GM04504 (cell line): ENCODE data around the gene TPCN1.

Experiments
- DNase-seq: peaks from one replicate; pipeline ENCODE4 v3.0.0-alpha.2; 2012; ENCODE audit warnings: low read depth

Gene TPCN1

DNA sequence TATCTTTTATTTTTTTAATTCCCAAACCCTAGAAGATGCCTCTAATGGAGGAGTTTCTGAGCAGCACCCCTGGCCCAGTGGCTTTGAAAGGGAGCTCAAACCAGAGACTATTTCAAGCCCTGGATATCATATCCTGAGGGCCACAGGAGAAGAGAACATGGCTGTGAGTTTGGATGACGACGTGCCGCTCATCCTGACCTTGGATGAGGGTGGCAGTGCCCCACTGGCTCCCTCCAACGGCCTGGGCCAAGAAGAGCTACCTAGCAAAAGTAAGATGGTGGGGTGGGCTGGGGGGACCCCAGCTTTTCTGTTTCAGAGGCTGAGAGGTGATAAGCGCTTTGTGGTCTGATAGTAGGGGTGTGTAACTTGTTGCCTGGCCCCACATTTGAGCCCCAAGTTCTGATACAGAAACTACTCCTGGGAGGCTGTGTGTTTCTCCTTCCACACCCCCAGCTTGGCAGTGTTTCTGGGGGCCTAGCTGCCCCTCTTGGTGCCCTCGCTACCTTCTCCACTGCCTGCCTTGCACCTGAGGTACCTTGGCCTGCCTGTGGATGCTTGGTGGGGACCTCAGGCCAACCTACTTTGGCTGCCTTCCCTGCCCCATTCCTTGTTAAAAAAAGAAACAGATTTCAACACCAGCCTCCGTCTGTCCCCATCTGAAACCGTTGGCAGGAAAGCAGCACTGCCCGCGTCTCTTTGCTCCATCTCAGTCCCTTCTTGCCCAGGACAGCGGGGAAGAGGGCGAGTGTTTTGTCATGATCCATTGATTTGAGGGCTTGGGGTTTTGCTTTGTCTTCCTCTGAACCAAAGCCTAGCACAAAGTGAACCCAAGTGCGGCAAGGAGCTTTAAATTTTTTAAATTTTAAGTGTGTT, 5.7 kb downstream of the TPCN1 start:
- no peak for DNase-seq

DNA sequence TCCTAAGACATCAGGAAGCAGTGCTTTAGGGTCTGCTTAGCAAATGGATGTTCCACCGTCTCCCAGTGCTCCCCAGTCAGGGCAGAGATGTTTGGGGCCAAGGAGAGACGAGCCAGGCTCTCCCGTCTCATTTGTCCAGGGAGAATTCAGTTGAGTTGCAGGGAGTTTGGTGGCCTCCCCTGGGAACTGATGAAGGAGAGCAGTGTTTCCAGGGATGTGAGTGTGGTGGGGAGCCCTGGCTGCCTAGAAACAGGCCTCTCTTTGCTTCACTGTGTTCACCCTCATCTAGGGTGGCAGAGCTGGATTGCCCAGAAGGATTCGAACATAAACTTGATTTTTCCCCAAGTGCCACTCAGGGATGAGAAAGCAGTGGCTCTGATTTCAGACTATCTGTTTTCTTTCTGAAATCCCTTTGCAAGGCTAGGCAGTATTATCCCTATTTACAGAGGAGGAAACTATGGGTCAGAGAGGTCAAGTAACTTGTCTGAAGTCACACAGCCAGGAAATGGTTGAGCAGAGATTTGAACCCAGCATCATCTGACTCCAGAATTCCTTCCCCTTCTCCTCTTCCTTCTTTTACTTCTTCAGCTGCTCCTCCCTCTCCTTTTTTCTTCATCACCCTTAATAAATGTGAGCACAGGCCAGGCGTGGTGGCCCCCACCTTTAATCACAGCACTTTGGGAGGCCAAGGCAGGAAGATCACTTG, 6.6 kb downstream of the TPCN1 start:
- no peak for DNase-seq

DNA sequence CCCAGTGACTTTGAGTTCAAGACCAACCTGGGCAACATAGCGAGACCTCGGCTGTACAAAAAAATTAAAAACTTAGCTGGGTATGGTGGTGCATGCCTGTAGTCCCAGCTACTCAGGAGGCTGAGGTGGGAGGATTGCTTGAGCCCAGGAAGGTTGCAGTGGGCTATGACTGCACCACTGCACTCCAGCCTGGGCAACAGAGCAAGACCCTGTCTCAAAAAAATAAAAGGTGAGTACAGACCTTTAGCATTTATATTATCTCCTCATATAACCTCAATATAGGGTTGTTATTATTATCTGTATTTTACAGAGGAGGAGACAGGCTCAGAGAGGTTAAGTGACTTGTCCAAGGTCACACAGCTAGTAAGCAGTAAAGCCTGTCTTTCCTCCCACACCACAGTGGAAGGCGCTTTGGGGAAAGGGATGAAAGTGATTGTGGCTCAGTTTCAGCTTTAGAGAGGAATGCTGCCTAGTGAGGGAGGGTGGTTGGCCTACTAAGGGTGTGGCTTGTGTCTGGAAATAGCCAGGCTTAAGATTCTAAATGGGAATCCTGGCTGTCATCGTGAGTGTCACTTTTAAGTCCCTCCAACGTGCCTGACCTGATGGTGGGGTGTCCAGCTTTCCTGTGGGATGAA, 7.2 kb downstream of the TPCN1 start:
- DNase-seq: no peak

DNA sequence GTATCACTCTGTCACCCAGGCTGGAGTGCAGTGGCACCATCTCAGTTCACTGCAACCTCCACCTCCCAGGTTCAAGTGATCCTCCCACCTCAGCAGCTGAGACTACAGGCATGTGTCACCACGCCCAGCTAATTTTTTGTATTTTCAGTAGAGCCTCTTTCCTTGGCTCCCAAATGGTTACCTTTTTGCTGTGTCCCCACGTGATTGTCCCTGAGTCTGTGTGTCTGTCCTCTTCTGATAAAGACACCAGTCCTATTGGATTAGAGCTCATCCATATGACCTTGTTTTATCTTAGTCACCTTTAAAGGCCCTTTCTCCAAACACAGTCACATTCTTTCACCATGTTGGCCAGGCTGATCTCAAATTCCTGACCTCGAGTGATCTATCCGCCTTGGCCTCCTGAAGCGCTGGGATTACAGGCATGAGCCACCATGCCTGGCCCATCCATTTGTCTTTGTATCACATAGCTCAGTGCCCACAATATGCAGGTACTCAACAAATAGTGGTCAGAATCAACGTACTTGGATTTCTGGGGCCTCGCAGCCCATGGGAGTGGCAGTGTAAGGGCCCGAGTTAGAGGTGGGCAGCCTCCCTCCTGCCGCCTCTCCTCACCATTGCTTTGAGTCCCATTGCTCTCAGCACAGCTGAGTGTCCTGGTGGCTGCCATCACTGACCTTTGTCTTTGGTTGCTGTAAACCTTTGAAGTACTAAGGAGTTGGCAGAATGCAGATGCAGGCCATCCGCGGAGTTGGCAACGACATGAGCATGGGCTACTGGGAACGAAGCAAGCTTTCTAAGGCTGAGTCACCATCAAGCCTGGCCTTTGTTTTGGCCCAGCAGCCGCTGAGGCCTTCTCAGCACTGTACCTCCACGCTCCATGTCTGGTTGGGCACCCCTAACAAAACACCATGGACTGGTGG, 9.3 kb downstream of the TPCN1 start:
- DNase-seq: no peak

DNA sequence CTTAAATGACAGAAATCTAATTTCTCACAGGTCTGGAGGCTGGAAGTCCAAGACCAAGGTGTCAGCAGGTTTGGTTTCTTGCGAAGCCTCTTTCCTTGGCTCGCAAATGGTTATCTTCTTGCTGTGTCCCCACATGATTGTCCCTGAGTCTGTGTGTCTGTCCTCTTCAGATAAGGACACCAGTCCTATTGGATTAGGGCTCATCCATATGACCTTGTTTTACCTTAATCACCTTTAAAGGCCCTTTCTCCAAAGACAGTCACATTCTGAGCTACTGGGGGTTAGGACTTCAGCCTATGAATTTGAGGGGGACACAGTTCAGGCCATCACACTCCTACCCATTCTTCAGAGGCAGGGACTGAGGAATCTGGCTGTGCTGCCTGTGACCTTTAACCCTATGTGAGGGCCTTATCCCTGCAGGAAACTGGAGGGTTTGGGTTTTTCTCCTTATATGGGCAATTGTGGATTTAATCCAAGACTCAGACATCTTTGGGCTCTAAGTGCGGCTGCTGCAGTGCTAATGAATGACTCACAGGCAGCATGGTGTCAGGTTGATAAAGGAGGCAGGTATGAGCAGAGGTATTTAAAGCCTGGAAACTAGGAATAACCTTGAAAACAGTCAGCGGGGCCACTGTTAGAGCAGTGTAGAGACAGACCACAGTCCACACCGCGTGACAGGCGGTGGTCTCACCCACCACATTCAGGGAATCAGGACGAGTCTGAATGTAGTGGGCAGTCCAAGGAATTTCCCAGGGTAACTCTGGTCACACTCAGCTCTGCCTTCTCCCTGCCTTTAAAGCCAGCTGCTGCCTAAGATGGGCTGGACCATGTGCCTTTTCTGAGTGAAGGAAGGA, 10.2 kb downstream of the TPCN1 start:
- no peak for DNase-seq

DNA sequence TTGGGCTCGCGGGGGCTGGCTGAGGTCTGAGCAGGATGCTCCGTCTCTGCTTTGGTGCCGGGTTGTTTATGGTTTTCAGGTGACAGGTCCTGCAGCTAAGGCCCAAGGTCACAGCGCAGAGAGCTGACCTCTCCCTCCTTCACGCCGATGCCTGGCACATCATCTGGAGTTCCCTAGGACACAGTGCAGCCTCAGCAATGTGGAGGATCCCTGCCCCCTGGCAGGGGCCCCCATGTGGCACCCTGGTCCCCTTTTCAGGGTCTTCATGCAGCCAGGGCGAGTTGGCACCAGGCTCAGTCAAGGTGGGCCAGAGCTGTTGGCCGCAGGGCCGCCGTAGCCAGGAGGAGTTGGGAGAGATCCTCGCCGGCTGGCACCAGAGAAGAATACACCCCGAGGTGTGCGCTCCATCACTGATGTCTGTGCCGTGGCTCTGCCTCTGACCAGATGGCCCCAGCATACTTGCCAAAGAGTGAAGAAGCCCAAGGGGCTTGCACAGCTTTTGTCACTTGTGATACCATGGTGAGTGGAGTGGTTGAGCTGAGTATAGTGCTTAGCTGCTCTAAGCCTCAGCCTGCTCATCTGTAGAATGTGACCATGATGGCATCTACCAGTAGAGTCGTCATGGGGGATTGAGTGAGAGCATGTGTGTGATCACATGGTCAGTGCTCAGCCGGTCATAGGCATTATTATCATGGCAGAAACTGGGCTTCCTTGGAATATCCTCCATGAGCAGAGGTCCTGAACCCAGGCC, 11.0 kb downstream of the TPCN1 start:
- DNase-seq: no peak

DNA sequence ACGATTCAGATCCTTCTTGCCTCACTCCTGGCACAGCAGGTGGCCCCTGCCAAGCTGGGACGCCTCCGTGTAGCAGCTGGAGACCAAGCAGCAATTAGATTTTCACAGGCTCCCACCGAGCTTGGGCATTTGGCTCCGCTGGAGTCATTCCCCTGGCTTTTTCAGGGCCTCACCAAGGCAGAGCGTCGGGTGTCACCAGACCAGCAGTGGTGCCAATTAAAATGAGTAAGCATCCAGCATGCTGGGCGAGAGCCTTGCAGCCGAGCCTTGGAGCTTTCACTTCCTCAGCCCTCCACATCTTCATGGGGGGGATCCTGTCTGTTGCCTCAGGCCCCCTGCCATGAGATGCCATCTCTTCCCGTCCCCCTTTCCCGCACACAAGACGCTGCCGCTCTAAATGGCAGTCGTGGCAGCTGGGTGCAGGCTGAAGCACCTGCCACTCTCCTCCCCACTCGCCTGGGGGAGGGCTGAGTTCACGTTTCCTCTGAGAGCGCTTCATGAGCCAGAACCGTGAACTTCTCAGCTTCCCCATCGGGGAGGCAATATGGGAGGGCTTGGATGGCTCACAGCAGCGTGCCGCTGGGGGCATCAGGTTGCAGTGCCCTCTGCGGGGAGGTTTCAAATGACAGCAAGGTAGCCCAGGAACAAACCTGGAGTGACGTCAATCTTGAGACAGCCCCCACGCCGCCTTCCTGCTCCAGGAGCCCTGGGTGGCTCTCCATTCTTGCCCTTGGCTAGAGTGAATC, 11.7 kb downstream of the TPCN1 start:
- no peak for DNase-seq

DNA sequence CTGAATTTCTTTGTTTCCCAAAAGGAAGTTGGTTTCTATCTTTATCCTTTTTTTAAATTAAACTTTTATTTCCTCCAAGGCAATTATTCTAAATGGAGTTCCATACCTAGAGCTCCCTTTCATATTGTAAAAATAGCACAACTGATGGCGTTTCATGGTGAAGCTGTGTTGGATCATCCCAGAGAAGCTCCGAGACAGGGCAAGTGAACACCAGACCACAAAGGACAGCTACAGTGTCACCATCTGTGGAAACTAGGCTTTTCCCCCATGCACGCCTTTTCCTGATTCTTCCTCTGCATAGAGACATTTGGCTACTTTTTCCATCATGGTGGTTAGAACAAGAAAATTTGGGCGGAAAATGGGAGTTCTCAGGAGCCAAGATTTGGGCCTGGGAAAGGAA, 12.7 kb downstream of the TPCN1 start:
- no peak for DNase-seq

DNA sequence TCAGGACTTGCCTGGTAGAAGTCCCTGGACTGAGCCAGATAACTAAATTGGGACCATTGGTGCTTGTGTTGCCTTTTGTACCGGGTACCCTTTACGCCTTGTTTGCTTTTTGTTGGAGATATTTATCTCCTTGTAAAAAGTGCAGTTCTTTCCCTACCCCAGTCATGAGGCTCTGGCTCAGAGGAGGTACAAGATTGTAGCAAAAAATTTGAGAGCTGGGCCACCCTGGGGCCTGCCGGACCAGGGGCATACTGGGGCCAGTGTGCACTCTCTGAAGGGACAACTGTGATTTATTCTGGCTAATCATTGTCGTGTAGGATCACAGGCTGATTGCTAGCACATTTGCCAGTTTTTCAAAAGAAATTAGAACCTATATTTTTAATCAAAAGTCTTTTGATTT, 13.2 kb downstream of the TPCN1 start:
- DNase-seq: no peak

DNA sequence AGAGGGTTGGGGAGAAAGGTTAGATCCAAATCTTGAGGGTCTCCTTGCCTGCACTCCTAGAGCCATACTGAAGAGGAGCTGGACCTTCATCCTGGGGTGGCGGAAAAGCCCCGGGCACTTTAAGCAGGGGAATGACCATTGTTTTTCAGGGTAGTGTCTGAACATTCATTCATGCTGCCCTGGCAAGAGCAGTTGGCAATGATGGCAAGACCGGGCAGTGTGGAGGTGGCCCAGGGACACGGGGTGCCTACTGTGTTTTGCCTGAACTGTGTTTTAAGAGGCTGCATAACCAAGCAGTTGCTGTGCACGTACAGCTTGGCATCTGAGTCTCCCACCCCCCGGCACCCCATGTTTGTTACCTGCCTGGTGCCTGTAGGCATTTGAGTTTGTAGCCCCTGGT, 14.7 kb downstream of the TPCN1 start:
- no peak for DNase-seq

DNA sequence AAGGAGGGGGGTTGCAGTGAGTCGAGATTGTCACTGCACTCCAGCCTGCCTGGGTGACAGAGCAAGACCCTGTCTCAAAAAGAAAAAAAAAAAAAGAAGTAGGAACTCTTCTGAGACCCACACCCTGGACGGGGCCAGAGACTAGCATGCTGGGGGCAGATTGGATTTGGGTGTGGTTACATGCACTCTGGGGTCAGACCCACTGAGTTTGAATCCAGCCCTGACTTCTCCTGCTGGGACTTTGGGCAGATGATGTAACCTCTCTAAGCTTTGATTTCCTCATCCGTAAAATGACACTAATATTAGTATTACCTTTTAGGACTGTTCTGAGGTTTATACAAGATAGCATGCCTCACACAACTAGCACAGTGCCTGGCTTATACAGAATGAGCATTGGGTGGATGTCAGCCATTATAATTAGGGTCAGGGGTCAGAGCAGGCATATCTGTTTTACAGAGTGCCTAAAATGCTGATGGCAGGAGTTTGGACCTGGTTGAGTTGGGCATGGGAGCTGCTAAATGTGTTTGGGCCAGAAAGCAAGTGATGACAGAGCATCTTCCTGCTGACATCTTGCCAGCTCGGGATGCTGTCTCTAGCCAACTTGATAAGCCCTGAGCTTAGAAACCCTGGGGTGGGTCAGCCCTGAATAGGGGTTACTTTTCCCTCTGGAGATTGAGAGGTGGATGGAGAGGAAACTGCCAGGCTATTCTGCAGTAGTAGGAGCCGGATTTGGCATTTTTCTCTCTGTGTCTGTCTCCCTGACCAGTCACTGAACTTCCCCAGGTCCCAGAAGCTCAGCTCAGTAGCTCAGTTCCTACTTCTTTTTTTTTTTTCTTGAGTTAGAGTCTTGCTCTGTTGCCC, 15.5 kb downstream of the TPCN1 start:
- DNase-seq: no peak

DNA sequence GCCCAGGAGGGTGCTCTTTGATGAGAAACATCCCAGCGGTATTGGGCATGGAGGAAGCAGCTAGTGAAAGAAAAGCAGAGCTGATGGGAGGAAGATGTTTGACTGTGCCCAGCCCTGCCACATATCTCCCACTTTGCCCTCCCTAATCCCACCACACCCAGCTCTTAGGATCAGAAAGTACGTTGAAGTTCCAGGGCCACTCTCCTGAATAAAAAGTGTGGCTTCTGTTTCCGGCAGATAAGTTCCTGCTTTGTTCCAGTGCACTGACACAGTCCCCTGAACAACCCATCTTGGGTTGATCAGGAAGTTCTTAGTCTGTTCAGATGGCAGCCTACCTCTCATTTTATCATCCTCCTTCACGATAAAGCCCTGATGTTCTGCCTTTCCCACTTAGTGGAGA, 16.5 kb downstream of the TPCN1 start:
- DNase-seq: no peak

DNA sequence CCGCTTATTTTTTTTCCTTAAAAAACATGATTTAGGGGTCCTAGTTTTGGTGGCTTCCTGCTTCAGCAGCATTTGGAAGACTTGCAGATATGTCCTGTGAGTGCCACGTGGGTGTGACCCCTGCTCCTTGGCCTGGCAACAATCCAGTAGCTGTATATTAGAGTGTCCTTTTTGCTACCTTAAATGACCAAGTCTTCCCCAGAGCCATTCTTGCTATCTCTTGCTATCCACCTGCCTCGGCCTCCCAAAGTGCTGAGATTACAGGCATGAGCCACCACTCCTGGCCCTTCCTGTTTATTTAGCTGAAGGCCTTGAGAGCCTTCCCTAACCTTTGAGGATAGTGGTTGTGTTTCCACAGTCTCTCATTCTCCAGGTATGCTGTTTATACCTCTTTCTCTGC, 17.0 kb downstream of the TPCN1 start:
- no peak for DNase-seq

DNA sequence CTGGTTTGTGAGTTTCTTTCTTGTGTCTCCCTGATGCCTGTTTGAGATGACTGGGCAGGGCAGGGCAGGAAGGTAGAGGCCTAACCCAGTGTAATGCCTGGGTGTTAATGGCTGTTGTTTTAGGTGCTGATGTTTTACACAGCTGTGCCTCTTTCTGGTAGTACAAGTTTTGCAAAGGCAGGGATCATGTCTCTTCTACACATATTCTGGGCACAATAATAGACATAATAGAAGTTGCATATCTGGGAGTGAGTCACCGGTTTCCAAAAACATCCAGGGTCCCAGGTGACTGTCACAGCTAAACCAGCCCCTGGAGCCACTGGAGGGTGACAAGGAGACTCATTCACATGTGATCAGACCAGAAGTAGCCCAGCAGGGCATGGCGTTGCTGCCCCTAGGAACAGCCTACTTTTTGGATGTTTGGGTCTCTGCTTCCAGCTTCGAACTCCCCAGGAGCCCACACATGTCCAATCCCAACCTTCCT, 18.1 kb downstream of the TPCN1 start:
- no peak for DNase-seq

DNA sequence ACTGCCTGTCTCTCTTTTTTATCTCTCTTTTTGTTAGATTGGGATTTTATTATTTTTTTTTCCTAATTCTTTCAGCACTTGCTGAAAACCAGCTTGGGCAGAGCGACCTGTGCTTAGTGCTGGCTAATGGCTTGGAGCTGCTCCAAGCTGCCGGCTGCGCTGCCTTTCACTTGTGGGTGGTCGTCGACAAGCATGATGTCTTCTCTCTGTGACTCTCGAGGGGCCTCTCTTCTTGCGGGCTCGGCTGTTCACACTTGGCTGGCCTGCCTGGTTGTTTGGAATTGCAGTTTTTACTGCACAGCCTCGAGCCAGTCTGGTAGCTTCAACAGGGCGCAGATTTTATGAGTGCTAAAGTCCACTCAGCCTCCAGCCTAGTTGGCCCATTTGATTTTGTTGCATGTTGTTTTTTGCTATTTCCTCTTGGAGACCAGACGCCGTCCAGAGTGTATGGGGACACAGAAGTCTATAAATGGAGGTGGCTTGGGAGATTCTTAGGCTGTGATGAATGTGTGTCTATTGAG, 18.6 kb downstream of the TPCN1 start:
- no peak for DNase-seq

DNA sequence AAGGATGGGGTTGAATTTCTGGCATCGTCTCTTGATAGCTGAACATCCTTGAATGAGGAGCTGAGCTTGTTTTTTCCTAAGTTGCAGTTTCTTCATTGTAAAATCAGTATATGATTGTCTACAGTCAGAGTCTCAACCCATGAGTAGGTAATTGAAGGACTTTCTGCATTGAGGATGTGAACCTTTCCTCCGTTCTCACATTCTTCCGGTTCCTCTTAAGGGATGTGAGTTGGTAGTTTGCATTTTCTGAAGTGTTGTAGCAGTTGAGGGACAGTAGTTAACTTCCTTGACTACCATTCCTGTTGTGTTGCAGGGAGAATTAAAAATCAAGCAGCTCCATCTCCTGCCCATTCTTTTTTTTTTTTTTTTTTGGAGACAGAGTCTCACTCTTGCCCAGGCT, 19.1 kb downstream of the TPCN1 start:
- no peak for DNase-seq

DNA sequence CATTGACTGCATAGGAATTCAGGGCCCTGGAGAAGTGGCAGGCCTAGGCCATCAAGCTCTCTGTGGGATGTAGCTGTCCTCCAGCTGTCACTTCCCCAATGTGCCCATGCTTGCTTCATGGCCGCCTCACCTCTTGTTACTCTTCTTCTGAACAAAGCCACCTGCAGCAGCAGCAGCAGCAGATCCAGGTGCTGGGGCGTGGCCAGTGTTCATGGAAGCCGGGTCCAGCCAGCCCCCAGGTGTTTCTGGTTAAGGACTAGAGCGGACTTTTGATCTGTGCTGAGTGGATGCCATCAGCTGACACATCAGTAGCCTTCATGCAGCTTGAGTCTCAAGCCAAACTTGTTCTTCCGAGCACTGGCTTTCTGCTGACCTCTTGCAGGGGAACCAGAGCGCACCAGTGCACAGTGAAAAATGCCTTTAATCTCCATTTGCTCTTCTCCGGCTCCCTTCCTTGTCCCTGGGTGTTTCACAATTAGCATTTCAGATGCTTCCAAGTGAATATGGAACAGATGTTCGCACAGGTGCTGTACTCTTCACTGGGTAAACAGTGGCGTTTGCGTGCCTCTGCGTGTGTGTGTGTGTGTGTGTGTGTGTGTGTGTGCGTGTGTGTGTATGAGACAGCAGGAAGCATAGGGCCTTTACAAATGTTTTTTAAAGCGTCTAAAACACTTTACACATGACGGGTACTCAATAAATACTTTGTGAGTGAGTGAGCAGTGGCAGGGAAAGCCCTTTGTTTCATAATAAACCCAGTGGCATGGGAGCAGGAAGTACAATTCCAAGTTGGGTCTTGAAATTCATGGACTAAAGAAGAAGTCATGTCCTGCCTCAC, 20.1 kb downstream of the TPCN1 start:
- peak; percentile 93 for DNase-seq
